Right lobe of liver (tissue), 6 donors: Measurements from ENCODE around the gene SNAPC5. TPM values are rescaled to one million over a fixed set of nuclear protein-coding genes. Genes with fewer than 3 reads are reported as not detected.

Experiments
- ATAC-seq, 4 donors: fragments of 200-7000 bp; cut with Tn5 transposase; one replicate each; pipeline ENCODE4 v1.9.1; 2020; ENCODE audit warnings: mild to moderate bottlenecking in 4 of 4, moderate library complexity in 4 of 4
- DNase-seq, 3 donors: peaks; one replicate each; pipeline ENCODE4 v3.0.0-alpha.2; 2020
- H3K27ac ChIP-seq, 3 donors: fragments of 200-600 bp; one replicate each; pipeline ENCODE4 v1.8.0; 2022
- H3K27me3 ChIP-seq, 2 donors: fragments of 200-600 bp; one replicate each; pipeline ENCODE4 v1.8.0; 2022
- H3K36me3 ChIP-seq, 4 donors: fragments of 200-600 bp; sonication (generic) in 1 of 4; one replicate each; pipeline versions ENCODE4 v1.5.1 to v1.8.0; 2017 to 2022; ENCODE audit warnings: control low read depth in 1 of 4
- H3K4me1 ChIP-seq, 4 donors: fragments of 200-600 bp; sonication (generic) in 1 of 4; one replicate each; pipeline versions ENCODE4 v1.5.1 to v1.8.0; 2017 to 2022; ENCODE audit warnings: control low read depth in 1 of 4
- H3K4me3 ChIP-seq, 3 donors: fragments of 200-600 bp; one replicate each; pipeline ENCODE4 v1.8.0; 2022
- H3K9me3 ChIP-seq, 4 donors: fragments of 200-600 bp; sonication (generic) in 1 of 4; one replicate each; pipeline versions ENCODE4 v1.5.1 to v1.8.0; 2017 to 2022; ENCODE audit warnings: control low read depth in 1 of 4
- POLR2A ChIP-seq: fragments of 450-650 bp; IDR thresholded peaks from one replicate; pipeline ENCODE4 v1.6.1; 2017; ENCODE audit warnings: antibody characterized with exemption, mild to moderate bottlenecking
- WGBS: methylation state at CpG from one replicate; pipeline ENCODE4 v1.1.6; 2018; ENCODE audit warnings: low coverage, low lambda C conversion rate; ENCODE audit not compliant: insufficient coverage; ENCODE audit errors: missing lambda C conversion rate; 5-methylcytosine and 5-hydroxymethylcytosine counted together
- intact Hi-C, 2 donors: fragments of 100-400 bp; cut with DNase I; formaldehyde crosslinking; loops; one replicate each; pipeline versions ENCODE4 v1.11.2 to v1.14.1; 2022
- total RNA-seq, 6 experiments: library from RNA; depleted of rRNA in 2 of 6; stranded (reverse); fragments of >200 nt in 2 of 6; fragmentation: NEBNext Ultra II Directional in 3 of 6; extraction: Animal tissue kit (Norgen Biotek cat#: 25700) in 3 of 6; gene quantifications; one replicate each; pipeline versions ENCODE4 v1.1.0 to v1.2.4, GENCODE V29; 2016 to 2023
- TF ChIP-seq, protein P1 (sequence below), 4 donors: fragments of 200-600 bp in 3 of 4; fragments of 450-650 bp in 1 of 4; IDR thresholded peaks; one replicate each; pipeline versions ENCODE4 v1.5.1 to v1.8.0; 2016 to 2022; ENCODE audit warnings: antibody characterized with exemption in 4 of 4, mild to moderate bottlenecking in 2 of 4
- donor health status: DM: no; HTN: yes; CAD: no.
- donor health status: DM: no; HTN: no; CAD: no.
- donor health status: DM: no; HTN: no; CAD: no.
- donor health status: DM: no; HTN: yes; CAD: no.
- donor health status: DM: no; HTN: yes; CAD: no.

Gene SNAPC5
- total RNA-seq, 6 experiments from 2014 or later = 11.8 to 23.1 (median 16.2) TPM

DNA sequence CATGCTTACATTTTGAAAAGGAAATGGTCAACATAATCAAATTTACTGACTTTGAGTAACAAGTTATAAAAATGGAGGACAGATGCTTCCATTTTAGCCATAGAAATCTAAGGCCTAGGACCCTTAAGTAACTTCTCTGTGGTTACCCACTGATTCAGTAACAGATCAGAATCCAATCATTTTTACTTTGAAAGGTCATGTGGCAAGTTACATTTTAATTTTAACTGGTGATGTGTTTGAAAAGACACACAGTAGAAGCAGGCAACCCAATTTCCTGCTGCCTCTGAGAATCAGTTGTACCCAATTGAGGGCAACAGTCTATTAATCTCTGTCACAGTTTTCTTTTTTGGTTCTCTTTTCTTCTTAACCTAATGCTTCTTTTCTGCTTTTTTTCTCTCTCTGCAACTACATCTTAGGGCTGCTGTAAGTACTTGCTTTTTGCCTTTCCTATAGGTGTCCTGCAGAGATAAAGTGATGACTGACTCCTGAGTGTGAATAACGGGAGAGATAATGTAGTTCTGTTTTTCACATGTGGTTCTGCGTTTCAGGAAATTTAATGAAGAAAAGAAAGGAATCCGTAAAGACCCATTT lies 10.8 kb upstream of the SNAPC5 start:
- DNase-seq (no peak), ATAC-seq (no peak)
- WGBS = 91% methylated on average over 3 of the region's 3 CpGs
- Histone ChIP-seq H3K27me3 (no peaks in the 10 kb centered on the region), H3K9me3 (no peaks in the 10 kb centered on the region), H3K4me3 (no peak overlapping the region), H3K27ac (no peak overlapping the region), H3K4me1 (peaks cover 0 to 15% (median 0%) of the 10 kb centered on the region in 4 donors), H3K36me3 (no peaks in the 10 kb centered on the region)
- intact Hi-C loops = no loop called here
- TF ChIP-seq, protein P1, sequence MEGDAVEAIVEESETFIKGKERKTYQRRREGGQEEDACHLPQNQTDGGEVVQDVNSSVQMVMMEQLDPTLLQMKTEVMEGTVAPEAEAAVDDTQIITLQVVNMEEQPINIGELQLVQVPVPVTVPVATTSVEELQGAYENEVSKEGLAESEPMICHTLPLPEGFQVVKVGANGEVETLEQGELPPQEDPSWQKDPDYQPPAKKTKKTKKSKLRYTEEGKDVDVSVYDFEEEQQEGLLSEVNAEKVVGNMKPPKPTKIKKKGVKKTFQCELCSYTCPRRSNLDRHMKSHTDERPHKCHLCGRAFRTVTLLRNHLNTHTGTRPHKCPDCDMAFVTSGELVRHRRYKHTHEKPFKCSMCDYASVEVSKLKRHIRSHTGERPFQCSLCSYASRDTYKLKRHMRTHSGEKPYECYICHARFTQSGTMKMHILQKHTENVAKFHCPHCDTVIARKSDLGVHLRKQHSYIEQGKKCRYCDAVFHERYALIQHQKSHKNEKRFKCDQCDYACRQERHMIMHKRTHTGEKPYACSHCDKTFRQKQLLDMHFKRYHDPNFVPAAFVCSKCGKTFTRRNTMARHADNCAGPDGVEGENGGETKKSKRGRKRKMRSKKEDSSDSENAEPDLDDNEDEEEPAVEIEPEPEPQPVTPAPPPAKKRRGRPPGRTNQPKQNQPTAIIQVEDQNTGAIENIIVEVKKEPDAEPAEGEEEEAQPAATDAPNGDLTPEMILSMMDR (IDR thresholded peaks at IDR 0.05) = no peak

GRCh38 chr15:66505818-66506217 lies 8.3 kb upstream of the SNAPC5 start:
- WGBS = 51% methylated on average over 4 of the region's 4 CpGs
- Histone ChIP-seq H3K4me3 (peak overlapping the region; percentile 83 to 97 (median 95)), H3K27ac (no peak overlapping the region), H3K36me3 (peaks cover 4 to 25% (median 16%) of the 10 kb centered on the region in 4 donors), H3K27me3 (no peaks in the 10 kb centered on the region), H3K9me3 (no peaks in the 10 kb centered on the region), H3K4me1 (peaks cover 0 to 26% (median 7%) of the 10 kb centered on the region in 4 donors)
- DNase-seq (no peak), ATAC-seq (no peak)
- intact Hi-C loops = no loop called here
- TF ChIP-seq, protein P1 (IDR thresholded peaks at IDR 0.05) = no peak
- TF ChIP-seq POLR2A = no peak

- no peak for TF ChIP-seq POLR2A
- TF ChIP-seq, protein P1 (IDR thresholded peaks at IDR 0.05) = no peak
- intact Hi-C loops = no loop called here
- 0% methylated on average over 11 of the region's 13 CpGs for WGBS
- Histone ChIP-seq H3K36me3 (peaks cover 5 to 29% (median 18%) of the 10 kb centered on the region in 4 donors), H3K4me3 (peak overlapping the region; percentile 83 to 97 (median 95)), H3K27ac (peak overlapping the region; percentile 93 to 97 (median 94)), H3K9me3 (no peaks in the 10 kb centered on the region), H3K27me3 (no peaks in the 10 kb centered on the region), H3K4me1 (peaks cover 0 to 26% (median 7%) of the 10 kb centered on the region in 4 donors)
- DNase-seq (no peak), ATAC-seq (no peak)
These were observed 7.9 kb upstream of the SNAPC5 start for GRCh38 chr15:66505430-66505811.

DNA sequence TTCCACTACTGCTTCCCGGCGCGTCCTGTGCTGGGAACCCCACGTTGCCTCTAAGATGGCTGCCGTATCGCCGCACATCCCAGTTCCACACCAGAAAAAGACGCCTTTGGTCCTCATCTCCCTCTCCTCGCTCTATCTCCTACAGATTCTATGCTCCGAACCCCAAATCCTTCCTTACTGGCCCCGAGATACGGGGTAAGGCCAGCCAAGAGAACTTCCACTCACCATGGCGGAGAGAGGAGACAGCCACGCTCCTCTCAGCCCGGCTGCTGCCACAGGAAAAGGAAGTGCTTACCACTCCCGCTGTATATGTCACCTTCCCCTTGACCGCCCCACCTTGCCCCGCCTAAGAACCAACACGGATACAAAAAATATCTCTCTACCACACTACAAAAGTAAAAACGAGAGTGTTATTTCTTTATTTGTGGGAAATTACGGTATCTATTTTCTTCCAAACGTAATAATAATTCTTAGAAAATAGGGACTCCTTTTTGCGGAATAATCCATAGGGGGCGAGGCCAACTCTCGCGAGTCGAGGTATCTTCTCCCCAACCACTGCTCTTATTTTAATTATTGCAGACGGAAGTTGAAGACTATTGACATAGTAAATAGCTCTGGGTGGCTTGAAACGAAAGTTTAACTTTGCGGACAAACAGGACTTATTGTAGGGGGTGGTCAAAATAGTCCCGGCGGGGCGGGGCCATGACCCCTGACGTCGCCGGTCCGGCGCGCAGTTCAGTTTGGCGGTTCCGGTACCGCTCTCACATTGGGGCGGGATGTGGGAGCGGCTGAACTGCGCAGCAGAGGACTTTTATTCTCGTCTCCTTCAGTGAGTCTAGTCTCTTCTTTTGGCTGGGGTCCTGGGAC lies 7.2 kb upstream of the SNAPC5 start, which contains the start of the genes RPL4 and ZWILCH:
Gene RPL4 (minus strand): TSS at position 293 of the 867 bp plus-strand sequence. CDS start 65 bp downstream, at position 228.
Gene ZWILCH (plus strand): TSS at position 764 of the 867 bp plus-strand sequence. CDS start 13 bp downstream, at position 777.
- Histone ChIP-seq H3K27me3 (no peaks in the 10 kb centered on the region), H3K9me3 (no peaks in the 10 kb centered on the region), H3K27ac (peak within 1 kb of the TSS; percentile 93 to 97 (median 94)), H3K4me3 (peak within 1 kb of the TSS; percentile 83 to 97 (median 95)), H3K4me1 (peaks cover 0 to 26% (median 7%) of the 10 kb centered on the region in 4 donors), H3K36me3 (peaks cover 8 to 35% (median 22%) of the 10 kb centered on the region in 4 donors)
- WGBS = under 1% methylated on average over 41 of the region's 46 CpGs
- ATAC-seq (peak; percentile 90 to 95 (median 93)), DNase-seq (peak; percentile 82 to 89 (median 85))
- intact Hi-C loops = no loop called here
- peak; percentile 93 for TF ChIP-seq POLR2A
- TF ChIP-seq, protein P1 (IDR thresholded peaks at IDR 0.05) = no peak
